A673 (cell line): ENCODE results near the gene ANKHD1. TPM values are rescaled to one million over a fixed set of nuclear protein-coding genes. Genes with fewer than 3 reads are reported as not detected.
"Not testable (repeated sequence)": the region's sequence is repeated elsewhere in the genome, so short reads cannot be mapped to it uniquely, and the experiment has no call there.

Experiments used
- BruUV-seq: library from RNA; stranded (reverse); fragments of 400-500 nt; replicated peaks from 2 replicates; lab custom pipeline; 2021; lab: Mats Ljungman, UMichigan
- CTCF ChIA-PET: fragments of 300-600 bp; sonication (Branson Sonifier 250); formaldehyde crosslinking; loops from one replicate; lab custom pipeline; 2022; ENCODE audit warnings: antibody characterized with exemption; lab: Charles Lee
- POLR2A ChIA-PET: fragments of 300-600 bp; sonication (Branson Sonifier 250); formaldehyde crosslinking; loops from one replicate; lab custom pipeline; 2022; ENCODE audit warnings: antibody characterized with exemption; ENCODE audit not compliant: low non-redundant PET; lab: Charles Lee
- DNase-seq: peaks from one replicate; pipeline ENCODE4 v3.0.0-alpha.2; 2015; ENCODE audit warnings: low spot score
- H3K27ac ChIP-seq: fragments of 200-600 bp; sonication (generic); 2 replicates; pipeline ENCODE4 v1.5.1; 2016; ENCODE audit warnings: mixed run types, low read depth, mild to moderate bottlenecking, mixed read lengths, antibody characterized with exemption, low read length; ENCODE audit not compliant: poor library complexity, severe bottlenecking
- H3K27me3 ChIP-seq: fragments of 200-600 bp; sonication (generic); replicated peaks from 2 replicates; pipeline ENCODE4 v1.6.1; 2017; ENCODE audit warnings: mixed run types, low read depth, mild to moderate bottlenecking, mixed read lengths, antibody characterized with exemption, low read length; ENCODE audit not compliant: insufficient read depth, poor library complexity
- H3K36me3 ChIP-seq: fragments of 200-600 bp; sonication (generic); 2 replicates; pipeline ENCODE4 v1.6.1; 2016; ENCODE audit warnings: mixed run types, mild to moderate bottlenecking, mixed read lengths, antibody characterized with exemption, low read length; ENCODE audit not compliant: insufficient read depth, poor library complexity, severe bottlenecking
- H3K4me1 ChIP-seq: fragments of 200-600 bp; sonication (generic); 2 replicates; pipeline ENCODE4 v1.6.1; 2017; ENCODE audit warnings: mixed run types, mild to moderate bottlenecking, mixed read lengths, antibody characterized with exemption, low read length; ENCODE audit not compliant: insufficient read depth, poor library complexity, severe bottlenecking
- H3K4me3 ChIP-seq: fragments of 200-600 bp; sonication (generic); 2 replicates; pipeline ENCODE4 v1.5.1; 2016; ENCODE audit warnings: low read depth, mixed run types, mild to moderate bottlenecking, mixed read lengths, low read length; ENCODE audit not compliant: poor library complexity, severe bottlenecking
- H3K9me3 ChIP-seq: fragments of 200-600 bp; sonication (generic); 2 replicates; pipeline ENCODE4 v1.6.1; 2016; ENCODE audit warnings: mixed run types, low read depth, mild to moderate bottlenecking, mixed read lengths, antibody characterized with exemption, low read length; ENCODE audit not compliant: poor library complexity, severe bottlenecking
- EZH2 ChIP-seq: fragments of 200-600 bp; sonication (generic); IDR thresholded peaks from 2 replicates; pipeline ENCODE4 v1.6.1; 2017; ENCODE audit warnings: borderline replicate concordance, low read depth, mild to moderate bottlenecking, mixed read lengths, antibody characterized with exemption, low read length; ENCODE audit not compliant: poor library complexity, severe bottlenecking
- intact Hi-C: fragments of 100-400 bp; cut with micrococcal nuclease; formaldehyde crosslinking; loops from one replicate; pipeline ENCODE4 v1.10.0; 2022; ENCODE audit not compliant: unreplicated experiment
- total RNA-seq: library from RNA; stranded (reverse); gene quantifications from 2 replicates; pipeline ENCODE4 v1.2.3, GENCODE V29; 2021
- TF ChIP-seq, protein P1 (sequence below): fragments of 300-800, 200-600 bp; sonication (generic); conservative IDR thresholded peaks from 2 replicates; pipeline ENCODE4 v1.5.1; 2017; ENCODE audit warnings: low read depth, mild to moderate bottlenecking, antibody characterized with exemption, low read length, moderate library complexity, mixed read lengths

Gene ANKHD1
- total RNA-seq, 1 experiment from 2014 or later = 169 TPM

DNA sequence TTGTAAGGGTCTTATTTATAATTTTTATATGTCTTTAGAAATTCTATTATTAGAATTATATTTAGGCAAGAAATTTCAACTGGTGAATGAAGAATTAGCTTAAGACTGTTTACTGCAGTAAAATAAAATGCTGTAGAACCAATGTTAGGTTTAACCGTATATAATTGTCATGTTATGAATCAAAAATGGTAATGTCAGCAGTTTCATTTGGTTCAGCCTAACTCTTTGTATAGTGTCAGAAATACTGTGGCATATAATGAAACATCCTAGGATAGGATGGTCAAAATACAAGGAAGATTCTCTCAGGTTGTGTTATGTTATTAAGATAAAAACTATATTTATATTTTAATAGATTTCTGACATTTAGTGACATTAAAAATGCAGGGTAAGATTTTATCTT lies 81.4 kb downstream of the ANKHD1 start:
- intact Hi-C loops = no loop called here
- ChIA-PET CTCF (no interaction called here), POLR2A (interaction anchor here (0.5 kb wide), 1 partner anchor 46 kb away, joined by 6 read pairs; no protein-coding TSS in a partner anchor)
- no peak overlapping the region for H3K27ac ChIP-seq
- DNase-seq = no peak
- H3K4me1 ChIP-seq = peaks cover 21% of the 10 kb centered on the region
- TF ChIP-seq, protein P1, sequence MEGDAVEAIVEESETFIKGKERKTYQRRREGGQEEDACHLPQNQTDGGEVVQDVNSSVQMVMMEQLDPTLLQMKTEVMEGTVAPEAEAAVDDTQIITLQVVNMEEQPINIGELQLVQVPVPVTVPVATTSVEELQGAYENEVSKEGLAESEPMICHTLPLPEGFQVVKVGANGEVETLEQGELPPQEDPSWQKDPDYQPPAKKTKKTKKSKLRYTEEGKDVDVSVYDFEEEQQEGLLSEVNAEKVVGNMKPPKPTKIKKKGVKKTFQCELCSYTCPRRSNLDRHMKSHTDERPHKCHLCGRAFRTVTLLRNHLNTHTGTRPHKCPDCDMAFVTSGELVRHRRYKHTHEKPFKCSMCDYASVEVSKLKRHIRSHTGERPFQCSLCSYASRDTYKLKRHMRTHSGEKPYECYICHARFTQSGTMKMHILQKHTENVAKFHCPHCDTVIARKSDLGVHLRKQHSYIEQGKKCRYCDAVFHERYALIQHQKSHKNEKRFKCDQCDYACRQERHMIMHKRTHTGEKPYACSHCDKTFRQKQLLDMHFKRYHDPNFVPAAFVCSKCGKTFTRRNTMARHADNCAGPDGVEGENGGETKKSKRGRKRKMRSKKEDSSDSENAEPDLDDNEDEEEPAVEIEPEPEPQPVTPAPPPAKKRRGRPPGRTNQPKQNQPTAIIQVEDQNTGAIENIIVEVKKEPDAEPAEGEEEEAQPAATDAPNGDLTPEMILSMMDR = no peak
- TF ChIP-seq EZH2 = no peak
- BruUV-seq = no TSS peak
- no peaks in the 10 kb centered on the region for H3K9me3 ChIP-seq
- H3K4me3 ChIP-seq = no peak overlapping the region
- H3K36me3 ChIP-seq = peaks cover 51% of the 10 kb centered on the region
- no peaks in the 10 kb centered on the region for H3K27me3 ChIP-seq

GRCh38 chr5:140488141-140488540 lies 86.5 kb downstream of the ANKHD1 start:
- H3K4me3 ChIP-seq, CTCF ChIA-PET, H3K27me3 ChIP-seq, POLR2A ChIA-PET, BruUV-seq, intact Hi-C loops, H3K9me3 ChIP-seq, H3K4me1 ChIP-seq, H3K27ac ChIP-seq, DNase-seq: not testable (repeated sequence)
- peaks cover 44% of the 10 kb centered on the region for H3K36me3 ChIP-seq

GRCh38 chr5:140488914-140489313 lies 87.3 kb downstream of the ANKHD1 start:
- DNase-seq = no peak
- Histone ChIP-seq H3K9me3 (no peaks in the 10 kb centered on the region), H3K4me3 (no peak overlapping the region), H3K4me1 (no peaks in the 10 kb centered on the region), H3K27ac (no peak overlapping the region), H3K27me3 (no peaks in the 10 kb centered on the region), H3K36me3 (peaks cover 40% of the 10 kb centered on the region)
- intact Hi-C loops = no loop called here
- TF ChIP-seq, protein P1 = no peak
- TF ChIP-seq EZH2 = no peak
- POLR2A ChIA-PET = no interaction called here
- no TSS peak for BruUV-seq
- CTCF ChIA-PET = no interaction called here

DNA sequence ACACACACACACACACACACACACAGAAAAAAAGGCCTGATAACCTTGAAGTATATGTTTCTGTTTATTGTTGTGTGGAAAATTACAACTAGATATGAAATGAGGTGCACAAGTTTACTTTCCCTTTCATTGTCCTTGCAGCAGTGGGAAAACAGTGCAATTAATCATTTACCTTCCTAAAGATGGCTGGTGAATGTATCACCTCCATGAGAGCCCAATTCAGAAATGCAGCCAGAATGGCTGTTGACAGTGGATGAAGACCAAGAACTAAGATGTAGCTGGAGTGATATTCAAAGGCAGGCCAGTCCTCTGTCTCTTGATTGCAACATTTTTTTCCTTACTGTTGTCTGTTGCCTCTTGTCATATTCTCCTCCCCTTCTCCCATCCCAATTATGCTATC lies 96.3 kb downstream of the ANKHD1 start:
- TF ChIP-seq, protein P1 = no peak
- no peak for TF ChIP-seq EZH2
- H3K4me1 ChIP-seq = no peaks in the 10 kb centered on the region
- intact Hi-C loops = no loop called here
- no peaks in the 10 kb centered on the region for H3K27me3 ChIP-seq
- CTCF ChIA-PET = no interaction called here
- no peak for DNase-seq
- no peak overlapping the region for H3K27ac ChIP-seq
- POLR2A ChIA-PET = no interaction called here
- no TSS peak for BruUV-seq
- no peak overlapping the region for H3K4me3 ChIP-seq
- peaks cover 41% of the 10 kb centered on the region for H3K36me3 ChIP-seq
- no peaks in the 10 kb centered on the region for H3K9me3 ChIP-seq
